HG03469 (cell line): ENCODE measurements around the gene PPM1F.
"Not testable (repeated sequence)": the region's sequence is repeated elsewhere in the genome, so short reads cannot be mapped to it uniquely, and the experiment has no call there.

Experiments used
- ATAC-seq: cut with Tn5 transposase; IDR thresholded peaks from one replicate; pipeline ENCODE4 v1.9.1; 2021; ENCODE audit warnings: mild to moderate bottlenecking, moderate library complexity, moderate number of reproducible peaks; ENCODE audit not compliant: unreplicated experiment

PPM1F gene

DNA sequence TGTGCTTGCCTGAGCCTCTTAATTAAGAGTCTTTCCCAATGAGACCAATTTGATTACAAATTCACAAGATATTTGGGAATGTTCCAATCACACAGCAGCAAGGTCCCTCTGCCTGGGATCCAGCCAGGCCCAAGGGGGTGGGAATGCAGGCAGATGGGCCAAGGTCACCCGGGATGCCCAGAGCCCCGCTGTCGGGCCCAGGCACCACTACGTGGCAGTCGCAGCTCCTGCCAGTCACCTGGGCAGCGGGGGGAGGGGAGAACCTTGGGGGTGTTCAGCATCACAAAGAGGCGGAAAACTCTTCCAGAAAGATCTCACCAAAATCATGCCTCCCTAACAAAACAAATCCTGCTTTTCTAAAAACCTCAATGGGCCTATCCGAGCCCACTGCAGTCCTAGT, 30.9 kb downstream of the PPM1F start:
- ATAC-seq: no peak

- no peak for ATAC-seq
These were observed 31.4 kb downstream of the PPM1F start for GRCh38 chr22:21921184-21921721.

DNA sequence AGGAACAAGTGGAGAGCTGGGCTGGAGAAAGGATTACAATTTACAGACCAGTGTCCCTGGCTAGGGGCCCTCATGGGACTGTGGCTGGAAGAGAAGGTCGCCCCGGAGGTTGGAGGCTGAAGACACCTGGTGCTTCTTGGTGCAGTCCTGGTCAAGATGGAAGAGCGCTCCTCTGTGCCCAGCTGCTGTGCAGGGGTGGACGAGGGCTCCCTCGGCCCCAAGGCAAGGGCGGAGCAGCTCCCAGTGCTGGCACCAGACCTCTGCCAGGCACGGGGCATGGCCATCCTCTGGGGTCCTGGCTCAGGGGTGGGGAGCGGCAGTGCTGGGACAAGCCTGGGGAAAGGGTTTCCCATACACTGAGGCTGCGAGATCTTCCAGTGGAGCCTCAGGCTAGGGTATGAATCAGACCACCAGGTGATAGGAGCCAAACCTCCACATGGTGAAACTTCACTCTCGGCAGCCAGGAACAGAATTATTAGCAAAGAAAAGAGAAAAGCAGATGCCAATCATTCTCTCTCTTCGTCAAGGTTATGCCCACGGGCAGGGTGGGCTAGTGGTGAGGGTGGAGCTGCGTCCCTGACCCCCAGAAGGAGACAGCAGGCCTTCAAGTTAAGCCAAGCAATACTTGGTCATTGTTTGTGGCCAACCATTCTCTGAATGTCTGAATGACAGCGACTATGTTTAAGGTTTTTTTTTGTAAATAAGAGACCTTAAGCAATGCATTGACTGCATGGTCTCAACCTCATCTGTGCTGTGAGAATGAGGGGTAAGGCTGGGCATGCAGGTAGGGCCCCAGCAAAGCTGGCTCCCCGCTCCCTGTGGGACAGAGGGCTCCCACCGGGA, 32.1 kb downstream of the PPM1F start:
- ATAC-seq: no peak

DNA sequence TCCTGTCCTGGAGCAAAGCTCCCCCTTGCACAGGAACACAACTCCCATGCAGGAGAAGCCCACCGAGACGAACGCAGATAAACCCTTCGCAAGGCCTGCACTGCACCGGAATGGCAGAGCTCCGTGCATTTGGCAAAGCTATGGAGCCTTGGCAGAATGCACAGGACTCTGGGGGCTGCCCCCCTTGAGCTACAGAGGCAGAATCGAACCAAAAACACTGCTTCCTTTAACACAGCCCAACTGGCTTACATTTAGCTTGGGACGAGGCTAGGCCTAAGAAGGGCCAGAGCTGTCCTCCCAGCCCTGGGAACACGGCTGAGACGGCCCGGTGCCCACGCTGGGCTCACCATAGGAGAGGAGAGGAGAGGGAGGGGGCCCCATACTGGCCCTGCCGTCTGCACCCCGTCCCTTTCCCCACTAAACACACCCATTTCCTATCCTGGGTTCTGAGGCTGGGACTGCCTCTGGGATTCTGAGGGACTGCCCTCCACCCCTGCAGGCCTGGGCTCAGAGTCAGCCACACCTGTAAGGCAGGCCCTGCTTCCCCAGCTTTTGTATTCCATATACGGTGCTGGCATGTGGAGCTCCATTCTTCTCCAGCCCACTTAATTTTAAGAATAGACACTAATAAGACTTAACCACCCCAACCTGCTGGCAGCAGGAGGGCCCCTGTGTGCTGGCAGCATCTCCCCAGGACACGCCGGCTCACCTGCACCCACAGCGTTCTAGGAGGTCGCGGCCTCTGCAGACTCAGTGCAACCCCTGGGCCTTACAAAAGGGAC, 32.9 kb downstream of the PPM1F start:
- no peak for ATAC-seq

GRCh38 chr22:21918466-21919185, 34.0 kb downstream of the PPM1F start:
- no peak for ATAC-seq

DNA sequence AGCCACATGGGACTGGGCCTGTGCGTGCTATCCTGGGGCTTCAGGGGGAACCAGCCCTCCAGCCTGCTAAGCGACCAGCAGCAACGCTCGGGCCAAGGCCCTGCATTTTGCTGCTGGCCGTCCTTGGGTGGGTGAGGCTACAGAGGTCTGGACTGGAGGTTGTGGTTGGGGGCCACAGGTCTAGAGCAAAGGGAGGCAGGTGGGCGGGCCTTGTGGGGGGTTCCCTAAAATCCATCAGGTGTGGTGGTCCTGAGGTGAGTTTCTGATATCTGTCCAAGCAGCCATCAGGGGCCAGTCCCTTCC, 34.7 kb downstream of the PPM1F start:
- no peak for ATAC-seq

- ATAC-seq: no peak
These were observed 35.3 kb downstream of the PPM1F start for GRCh38 chr22:21917181-21917958.

DNA sequence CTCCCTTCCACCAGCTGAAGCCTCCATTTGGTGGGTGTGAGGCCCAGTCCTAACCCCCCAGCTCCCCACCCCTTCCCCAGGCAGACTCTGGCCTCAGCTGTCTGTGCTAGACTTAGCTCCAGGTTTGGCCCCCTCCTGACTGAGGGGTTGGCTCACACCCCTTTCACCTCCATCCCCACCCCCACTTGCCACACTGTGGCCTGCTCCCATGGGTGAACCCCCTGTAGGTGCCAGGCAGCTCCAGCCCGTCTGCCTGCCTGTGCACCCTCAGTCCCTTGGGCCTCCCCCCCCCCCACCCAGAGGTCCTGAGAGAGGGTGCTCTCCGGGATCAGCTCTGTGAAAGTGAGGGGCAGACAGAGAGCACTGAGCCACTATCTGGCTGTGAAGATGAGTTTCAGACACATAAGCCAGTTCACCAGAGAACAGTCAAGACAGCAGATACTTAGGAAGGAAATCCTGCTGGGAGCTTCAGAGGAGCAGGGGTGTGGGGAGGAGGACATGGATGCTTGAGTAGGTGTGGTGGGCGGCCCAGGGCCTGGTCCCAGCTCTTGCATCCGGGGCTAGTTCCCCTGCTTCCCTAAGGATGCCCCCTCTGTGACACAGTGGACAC, 36.2 kb downstream of the PPM1F start:
- no peak for ATAC-seq

DNA sequence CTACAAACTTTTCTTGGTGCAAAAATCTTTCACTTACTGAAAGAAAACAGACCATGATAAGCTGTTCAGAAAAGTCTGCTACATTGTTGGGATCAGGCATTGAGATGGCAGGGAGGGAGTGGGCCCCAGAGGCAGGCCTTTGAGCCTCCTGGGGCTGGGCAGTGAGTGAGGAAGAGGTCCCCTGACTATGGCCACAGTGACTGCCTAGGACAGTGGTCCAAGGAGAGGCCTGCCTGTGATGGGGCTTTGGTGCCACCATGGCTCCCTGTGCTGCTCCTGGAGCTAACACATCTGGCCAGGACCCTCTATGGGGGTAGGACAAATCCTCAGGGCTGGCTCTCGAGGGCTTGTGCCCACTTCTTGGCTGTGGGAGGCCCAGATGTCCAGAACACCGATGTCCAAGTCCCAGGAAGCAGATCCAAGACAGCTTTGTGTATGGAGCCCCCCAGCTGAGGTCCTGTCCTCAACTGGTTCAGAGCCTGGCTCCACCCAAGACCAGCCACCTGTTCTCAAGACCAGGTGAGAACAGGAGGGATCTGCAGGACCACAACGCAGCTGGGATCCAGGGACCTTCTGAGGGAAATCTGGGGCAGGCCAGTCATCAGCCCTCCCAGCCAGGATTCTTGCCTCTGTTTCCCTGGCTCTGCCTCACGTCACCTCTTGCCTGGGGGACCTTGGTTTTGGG, 36.9 kb downstream of the PPM1F start:
- ATAC-seq: no peak

- ATAC-seq: not testable (repeated sequence)
These were observed 38.5 kb downstream of the PPM1F start for GRCh38 chr22:21914033-21914642.

- ATAC-seq: not testable (repeated sequence)
These were observed 42.3 kb downstream of the PPM1F start for GRCh38 chr22:21910367-21910766.

- ATAC-seq: no peak
These were observed 42.8 kb downstream of the PPM1F start for GRCh38 chr22:21909871-21910270.

GRCh38 chr22:21907638-21908522, 44.8 kb downstream of the PPM1F start:
- no peak for ATAC-seq

DNA sequence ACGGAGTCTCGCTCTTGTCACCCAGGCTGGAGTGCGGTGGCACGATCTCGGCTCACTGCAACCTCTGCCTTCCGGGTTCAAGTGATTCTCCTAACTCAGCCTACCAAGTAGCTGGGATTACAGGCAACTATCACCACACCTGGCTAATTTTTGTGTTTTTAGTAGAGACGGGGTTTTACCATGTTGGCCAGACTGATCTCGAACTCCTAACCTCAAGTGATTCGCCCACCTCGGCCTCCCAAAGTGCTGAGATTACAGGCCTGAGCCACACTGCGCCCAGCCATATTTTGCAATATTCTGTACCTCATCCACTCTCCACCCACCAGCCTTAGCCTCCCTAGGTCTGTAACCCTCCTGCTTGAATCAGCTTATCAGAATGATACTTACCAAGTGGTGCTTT, 47.4 kb downstream of the PPM1F start:
- ATAC-seq: not testable (repeated sequence)

GRCh38 chr22:21904250-21904789, 48.3 kb downstream of the PPM1F start:
- no peak for ATAC-seq

DNA sequence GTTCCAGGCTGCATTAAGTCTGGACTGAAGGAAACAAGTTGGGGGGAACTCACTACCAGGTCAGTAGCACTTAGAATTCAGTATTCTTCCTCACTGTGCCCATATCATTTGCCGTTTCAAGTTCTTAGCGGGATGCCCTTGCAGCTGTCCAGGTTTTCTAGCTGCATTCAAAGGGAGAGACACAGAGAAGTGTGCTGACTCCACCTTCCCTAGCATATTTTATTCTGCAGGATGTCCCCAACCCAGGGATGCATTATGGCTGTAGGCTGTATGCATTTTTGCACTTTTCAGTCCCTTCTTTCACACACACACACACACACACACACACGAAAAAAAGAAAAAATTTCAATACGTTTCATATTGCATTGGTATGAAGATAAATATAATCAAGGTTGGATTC, 49.4 kb downstream of the PPM1F start:
- ATAC-seq: no peak

GRCh38 chr22:21902296-21903087, 50.2 kb downstream of the PPM1F start:
- no peak for ATAC-seq
